Suppressor macrophage (primary cell): Measurements from ENCODE around the gene ABCB1.

Experiments used
- DNase-seq, 4 experiments: peaks; one replicate each; pipeline ENCODE4 v3.0.0-alpha.2; 2020 to 2022
- total RNA-seq, 17 experiments: gene quantifications; one replicate each; lab custom pipeline; 2026; ENCODE audit warnings: mixed read lengths in 6 of 17, inconsistent platforms in 3 of 17; lab: John Stamatoyannopoulos, UW

ABCB1 gene
- 0.98 to 7.9 (median 2.1) reads per million in 17 experiments for total RNA-seq

DNA sequence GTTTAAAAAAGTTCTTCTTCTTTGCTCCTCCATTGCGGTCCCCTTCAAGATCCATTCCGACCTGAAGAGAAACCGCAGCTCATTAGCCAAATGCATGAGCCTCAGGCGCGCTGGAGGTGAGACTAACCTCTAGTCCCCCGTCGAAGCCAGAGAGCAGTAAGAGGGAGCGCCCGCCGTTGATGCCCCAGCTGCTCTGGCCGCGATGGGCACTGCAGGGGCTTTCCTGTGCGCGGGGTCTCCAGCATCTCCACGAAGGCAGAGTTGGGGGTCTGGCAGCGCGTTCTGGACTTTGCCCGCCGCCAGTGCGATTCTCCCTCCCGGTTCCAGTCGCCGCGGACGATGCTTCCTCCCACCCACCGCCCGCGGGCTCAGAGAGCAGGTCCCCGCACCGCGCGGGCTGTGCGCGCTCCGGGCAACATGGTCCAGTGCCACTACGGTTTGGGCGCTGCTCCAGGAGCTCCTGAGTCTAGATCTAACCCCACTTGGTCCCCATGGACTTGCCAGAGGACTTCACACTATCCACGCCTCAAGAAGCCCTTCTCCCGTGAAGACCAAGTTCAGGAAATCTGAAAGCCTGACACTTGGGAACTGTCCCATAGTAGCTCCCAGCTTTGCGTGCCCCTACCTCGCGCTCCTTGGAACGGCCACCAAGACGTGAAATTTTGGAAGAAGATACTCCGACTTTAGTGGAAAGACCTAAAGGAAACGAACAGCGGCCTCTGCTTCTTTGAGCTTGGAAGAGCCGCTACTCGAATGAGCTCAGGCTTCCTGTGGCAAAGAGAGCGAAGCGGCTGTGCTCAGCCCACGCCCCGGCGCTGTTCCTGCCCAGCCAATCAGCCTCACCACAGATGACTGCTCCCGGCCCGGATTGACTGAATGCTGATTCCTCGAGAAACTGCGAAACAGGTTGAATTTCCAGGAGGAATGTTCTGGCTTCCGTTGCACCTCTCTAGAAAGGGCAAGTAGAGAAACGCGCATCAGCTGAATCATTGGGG lies at the start of gene ABCB1:
TSS of gene ABCB1 (minus strand) at position 755 of the 995 bp plus-strand sequence. CDS start at position 55, 700 bp downstream.
- DNase-seq: peak; percentile 64 to 79 (median 71)

DNA sequence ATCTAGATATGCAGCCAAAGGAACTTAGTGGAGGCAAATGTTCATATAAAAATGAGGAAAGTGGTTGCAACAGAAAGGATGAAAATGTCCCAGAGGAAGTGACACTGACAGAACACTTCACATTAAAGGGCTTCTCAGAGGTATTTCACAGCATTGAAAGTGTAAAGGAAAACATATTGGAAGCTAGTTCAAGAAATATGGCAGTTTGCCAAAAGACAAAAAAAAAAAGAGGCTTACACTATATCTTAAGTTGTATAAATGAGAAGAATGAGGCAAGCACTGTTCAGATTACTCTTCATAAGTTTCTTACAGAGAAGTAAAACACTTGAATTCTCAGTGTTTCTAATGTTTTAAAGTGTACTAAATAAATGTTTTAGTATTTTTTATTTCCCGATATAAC lies 47.6 kb upstream of the ABCB1 start:
- DNase-seq: no peak

GRCh38 chr7:87645446-87645845 lies 44.8 kb upstream of the ABCB1 start:
- DNase-seq: peak in 1 of 4 experiments; percentile 7

DNA sequence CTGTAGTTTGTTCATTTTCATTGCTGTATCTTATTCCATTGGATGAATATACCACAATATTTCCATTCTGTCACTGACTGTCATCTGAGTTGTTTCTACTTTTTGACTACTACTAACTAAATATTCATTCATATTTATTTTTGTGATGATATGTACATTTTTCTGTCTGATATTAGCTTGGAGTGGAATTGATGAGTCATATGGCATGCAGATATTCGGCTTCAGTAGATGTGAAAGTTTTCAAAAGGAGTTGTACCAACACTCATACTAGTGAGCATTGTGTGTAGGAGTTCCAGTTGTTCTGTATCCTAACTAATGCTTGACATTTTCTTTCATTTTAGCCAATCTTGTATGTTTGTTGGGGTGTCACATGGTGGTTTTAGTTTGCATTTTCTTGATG lies 35.2 kb upstream of the ABCB1 start:
- no peak for DNase-seq

- DNase-seq: peak in 3 of 4 experiments; percentile 4 to 10 (median 8)
Measured at GRCh38 chr7:87628780-87629569, 28.3 kb upstream of the ABCB1 start.

DNA sequence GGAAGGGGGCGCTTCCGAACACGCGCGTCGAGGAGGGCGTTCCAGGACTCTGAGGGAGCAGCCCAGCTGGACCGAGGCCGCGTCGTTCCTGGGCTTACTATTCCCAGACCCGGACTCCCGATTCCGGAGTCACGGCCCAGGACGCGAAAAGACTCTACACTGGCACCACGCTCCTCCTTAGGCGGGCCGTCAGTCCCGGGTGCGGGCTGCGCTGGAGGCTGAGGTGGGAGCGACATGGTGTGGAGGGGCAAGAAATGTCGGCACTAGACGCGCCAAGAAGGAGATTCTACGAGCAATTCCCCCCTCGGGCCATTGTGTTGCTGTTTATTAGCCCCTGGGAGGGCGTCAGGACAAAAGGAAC lies 26.9 kb upstream of the ABCB1 start:
- peak in 1 of 4 experiments; percentile 22 for DNase-seq

DNA sequence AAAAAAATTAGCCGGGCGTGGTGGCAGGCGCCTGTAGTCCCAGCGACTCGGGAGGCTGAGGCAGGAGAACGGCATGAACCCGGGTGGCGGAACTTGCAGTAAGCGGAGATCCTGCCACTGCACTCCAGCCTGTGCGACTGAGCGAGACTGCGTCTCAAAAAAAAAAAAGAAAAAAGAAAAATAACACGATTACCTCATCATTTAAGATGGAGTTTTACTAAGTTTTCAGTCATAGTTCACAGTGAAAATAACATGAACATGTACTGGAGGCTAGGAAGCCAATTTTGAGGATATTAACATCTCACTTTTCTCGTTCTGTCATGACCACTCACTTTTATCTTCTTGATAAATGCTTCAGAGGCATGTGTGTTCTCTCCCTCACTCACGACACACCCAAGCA lies 24.4 kb upstream of the ABCB1 start:
- no peak for DNase-seq

- no peak for DNase-seq
Measured at GRCh38 chr7:87624628-87625027, 23.9 kb upstream of the ABCB1 start.

DNA sequence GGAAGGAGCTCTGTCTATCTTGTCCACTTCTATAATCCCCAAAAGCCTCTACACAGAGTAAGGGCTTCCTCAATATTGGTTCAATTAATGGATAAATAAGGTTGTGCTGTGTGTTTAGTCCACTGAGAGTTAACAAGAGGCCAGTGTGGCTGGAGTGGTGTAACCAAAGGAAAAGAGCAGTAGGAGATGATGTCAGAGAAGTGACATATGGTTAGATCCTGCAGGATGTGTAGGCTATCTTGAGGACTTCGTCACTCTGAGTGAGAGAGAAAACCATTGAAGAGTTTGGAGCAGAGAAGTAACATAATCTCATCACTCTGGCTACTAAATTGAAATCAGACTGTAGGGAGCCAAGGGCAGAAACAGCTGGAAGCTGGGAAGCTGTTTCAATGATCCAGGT lies 14.5 kb upstream of the ABCB1 start:
- no peak for DNase-seq

- DNase-seq: no peak
Measured at GRCh38 chr7:87609916-87610315, 9.2 kb upstream of the ABCB1 start.

- no peak for DNase-seq
Measured at GRCh38 chr7:87608431-87608830, 7.7 kb upstream of the ABCB1 start.

- no peak for DNase-seq
Measured at GRCh38 chr7:87604264-87604663, 3.6 kb upstream of the ABCB1 start.

DNA sequence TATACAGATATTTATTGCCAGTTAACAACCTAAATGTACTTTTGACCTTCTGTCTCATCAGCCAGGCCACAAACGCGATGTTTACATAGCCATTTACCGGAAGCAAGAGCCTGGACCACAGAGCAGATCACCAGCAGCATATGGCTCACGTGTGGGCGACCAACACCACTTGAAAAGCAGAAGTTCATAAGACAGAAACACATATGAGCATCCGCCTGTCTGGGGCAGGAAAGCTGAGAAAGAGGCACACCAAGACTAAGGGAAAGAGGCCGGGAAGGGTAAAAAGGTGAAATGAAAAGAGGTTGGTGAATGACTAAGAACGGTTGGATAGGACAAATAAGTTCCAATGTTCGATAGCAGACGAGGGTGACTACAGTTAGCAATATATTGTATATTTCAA lies 1.3 kb downstream of the ABCB1 start:
- peak; percentile 78 to 89 (median 80) for DNase-seq

- no peak for DNase-seq
Measured at GRCh38 chr7:87598234-87599009, 2.3 kb downstream of the ABCB1 start.

DNA sequence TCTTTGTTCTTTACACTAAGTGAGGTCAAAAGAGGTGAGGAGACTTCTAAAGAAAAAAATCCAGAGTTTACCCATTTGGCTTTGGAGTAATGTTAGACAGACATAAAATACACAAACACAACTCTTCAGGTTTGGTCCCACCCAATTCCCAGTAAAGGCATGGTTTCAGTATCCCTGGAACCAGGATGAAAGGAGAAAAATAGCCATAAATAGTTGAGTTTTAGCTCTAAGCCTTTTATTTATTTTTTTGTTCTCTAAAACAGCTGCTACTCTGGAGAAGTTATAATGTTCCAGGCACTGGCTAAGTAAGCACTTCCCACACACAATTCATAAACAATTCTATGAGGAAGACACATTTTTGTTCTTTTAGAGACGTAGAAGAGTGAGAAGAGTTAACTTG lies 4.0 kb downstream of the ABCB1 start:
- DNase-seq: peak in 2 of 4 experiments; percentile 12 to 15

- DNase-seq: no peak
Measured at GRCh38 chr7:87596136-87596535, 4.5 kb downstream of the ABCB1 start.

DNA sequence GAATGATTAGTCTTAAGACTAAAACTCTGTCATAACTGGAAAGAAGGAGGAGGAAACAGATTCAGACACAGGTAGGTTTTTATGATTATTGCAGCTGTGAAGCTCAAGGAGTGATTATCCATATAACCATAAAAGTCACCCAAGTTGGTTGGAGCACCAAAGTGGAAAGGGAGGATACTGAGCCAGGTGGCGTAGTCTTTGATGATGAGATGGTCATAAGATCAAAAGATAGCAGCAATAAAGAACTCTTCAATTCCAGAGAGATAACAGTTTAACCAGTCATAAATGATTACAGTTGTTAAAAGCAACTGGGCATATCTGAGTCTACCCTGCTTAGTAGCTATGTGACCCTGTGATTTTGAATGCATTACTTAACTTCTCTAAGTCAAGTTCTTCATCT lies 8.4 kb downstream of the ABCB1 start:
- DNase-seq: no peak

- DNase-seq: no peak
Measured at GRCh38 chr7:87591211-87591610, 9.5 kb downstream of the ABCB1 start.

- DNase-seq: no peak
Measured at GRCh38 chr7:87590578-87590977, 10.1 kb downstream of the ABCB1 start.

DNA sequence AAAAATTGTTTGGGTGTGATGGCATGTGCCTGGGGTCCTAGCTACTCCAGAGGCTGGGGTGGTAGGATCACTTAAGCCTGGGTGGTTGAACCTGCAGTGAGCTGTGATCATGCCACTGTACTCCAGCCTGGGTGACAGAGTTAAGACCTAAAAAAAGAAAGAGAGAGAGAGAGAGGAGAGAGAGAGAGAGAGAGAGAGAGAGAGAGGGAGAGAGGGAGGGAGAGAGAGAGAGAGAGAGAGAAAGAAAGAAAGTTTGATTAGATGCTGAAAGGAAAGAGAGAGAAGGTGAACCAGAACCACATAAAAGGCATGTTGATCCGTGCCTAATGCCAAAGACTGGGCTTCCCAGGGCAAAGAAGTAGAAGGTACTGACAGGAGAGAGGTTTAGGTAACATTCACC lies 11.1 kb downstream of the ABCB1 start:
- no peak for DNase-seq

DNA sequence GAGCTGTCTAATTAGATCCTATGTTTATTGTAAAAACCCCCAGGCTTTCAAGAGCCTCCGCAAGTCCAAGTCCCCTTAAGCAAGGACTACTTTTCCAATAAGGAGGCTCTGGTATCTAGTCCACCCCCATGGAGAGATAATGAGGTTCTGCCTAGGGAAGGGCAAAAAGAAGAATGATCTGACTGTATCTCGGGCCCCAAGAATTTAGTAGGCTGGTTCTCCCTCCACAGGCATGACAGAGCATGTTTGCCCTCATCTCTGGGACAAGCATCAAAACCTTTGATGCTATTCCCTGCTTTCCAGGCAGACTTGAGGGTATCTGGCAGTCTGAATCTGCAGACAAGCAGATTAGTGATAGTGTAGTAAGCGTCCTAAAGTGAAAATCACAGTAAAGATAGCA lies 19.0 kb downstream of the ABCB1 start:
- no peak for DNase-seq

GRCh38 chr7:87580636-87581035 lies 20.0 kb downstream of the ABCB1 start:
- DNase-seq: no peak

DNA sequence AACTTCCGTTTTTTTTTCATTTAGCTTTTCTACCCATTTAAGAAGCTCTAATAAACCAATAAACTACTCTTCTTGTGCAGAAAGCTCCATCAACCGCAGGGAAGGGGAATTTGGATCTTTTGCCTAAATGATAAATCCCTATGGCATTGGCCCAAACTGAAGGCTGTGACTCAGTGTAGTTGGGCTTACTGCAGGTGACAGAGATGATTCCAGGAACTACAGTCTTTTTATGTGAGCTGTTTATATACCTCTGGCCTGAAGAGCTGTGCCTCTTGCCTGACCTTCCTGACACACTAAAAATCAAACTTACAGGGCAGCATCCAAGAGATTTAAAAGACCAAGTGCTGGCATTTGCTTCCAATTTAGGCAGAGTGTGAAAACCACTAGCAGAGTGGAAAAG lies 25.2 kb downstream of the ABCB1 start:
- no peak for DNase-seq
